ENCODE results near the gene NUP42. TPM values are rescaled to one million over a fixed set of nuclear protein-coding genes. Genes with fewer than 3 reads are reported as not detected.

NUP42 gene
- total and polyA plus RNA-seq, 2 of the 13 experiments (the other 11 are each of a cell fraction or from before 2014, with no cell fraction given), result 32.0 to 51.5 TPM

DNA sequence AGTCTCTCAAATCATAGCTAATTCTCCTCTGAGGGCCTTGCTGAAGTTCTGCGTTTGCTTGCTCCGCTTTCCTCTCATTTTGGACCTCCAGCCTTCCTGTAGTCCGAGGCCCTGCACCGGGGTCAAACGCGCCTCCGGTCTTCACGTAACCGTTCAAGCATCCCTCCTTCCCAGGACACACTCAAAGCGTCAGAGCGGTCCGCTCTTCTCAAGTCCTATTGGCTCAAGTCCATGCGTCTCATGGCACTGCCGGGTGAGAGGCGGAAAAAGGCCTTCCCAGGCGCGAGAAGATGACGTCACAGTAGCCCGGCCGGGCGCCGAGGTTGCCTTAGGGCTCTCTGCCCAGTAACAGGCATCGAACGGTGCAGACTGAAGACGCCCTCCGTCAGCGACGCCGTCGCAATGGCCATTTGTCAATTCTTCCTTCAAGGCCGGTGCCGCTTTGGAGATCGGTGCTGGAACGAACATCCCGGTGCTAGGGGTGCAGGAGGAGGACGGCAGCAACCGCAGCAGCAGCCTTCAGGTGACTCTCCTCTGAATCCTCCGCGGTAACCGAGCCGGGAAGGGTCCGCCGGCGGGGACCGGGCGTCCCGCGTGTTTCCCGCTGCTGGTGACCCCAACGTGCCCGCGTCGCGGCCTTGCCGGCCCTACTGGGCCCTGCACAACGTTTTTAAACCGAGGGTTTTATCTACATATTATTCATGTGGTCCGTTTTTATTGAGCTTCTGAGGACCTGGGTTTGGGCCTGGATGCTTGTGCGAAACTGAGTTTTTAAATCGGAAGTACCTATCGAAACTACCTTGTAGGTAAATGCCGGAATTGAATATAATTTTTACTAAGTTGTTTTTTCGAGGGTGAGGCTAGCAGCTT lies at the start of gene NUP42 (continued):
- TF ChIP-seq BCL3 (CRISPR knock-in tag; IDR thresholded peaks at IDR 0.05) (peak; percentile 84; the same call in 1 of the 2 replicates), LCORL (IDR thresholded peaks at IDR 0.05) (no peak), LCORL (CRISPR knock-in tag; IDR thresholded peaks at IDR 0.05) (no peak), MEIS1 (CRISPR knock-in tag; IDR thresholded peaks at IDR 0.05; ENCODE audit: borderline replicate concordance) (peak; percentile 80), JUN (CRISPR knock-in tag; IDR thresholded peaks at IDR 0.05) (peak; percentile 40; the same call in 1 of the 2 replicates), YEATS4 (CRISPR knock-in tag; IDR thresholded peaks at IDR 0.05; ENCODE audit: borderline replicate concordance) (peak; percentile 84; the same call in 1 of the 2 replicates), ZFP41 (CRISPR knock-in tag; IDR thresholded peaks at IDR 0.05; ENCODE audit: borderline replicate concordance) (0 out of 2 replicates have a peak, but pooled peaks have one; percentile 46), NR2F2 (IDR thresholded peaks at IDR 0.05; ENCODE audit: borderline replicate concordance, low read depth) (no peak), ZNF343 (CRISPR knock-in tag; IDR thresholded peaks at IDR 0.05) (peak; percentile 91; the same call in 1 of the 2 replicates), RORA (CRISPR knock-in tag; IDR thresholded peaks at IDR 0.05) (no peak), THAP7 (CRISPR knock-in tag; IDR thresholded peaks at IDR 0.05) (0 out of 2 replicates have a peak, but pooled peaks have one; percentile 23), POLR2AphosphoS5 (IDR thresholded peaks at IDR 0.05; ENCODE audit: low read depth, low read length) (peak; percentile 85)
- TF ChIP-seq, protein P1, sequence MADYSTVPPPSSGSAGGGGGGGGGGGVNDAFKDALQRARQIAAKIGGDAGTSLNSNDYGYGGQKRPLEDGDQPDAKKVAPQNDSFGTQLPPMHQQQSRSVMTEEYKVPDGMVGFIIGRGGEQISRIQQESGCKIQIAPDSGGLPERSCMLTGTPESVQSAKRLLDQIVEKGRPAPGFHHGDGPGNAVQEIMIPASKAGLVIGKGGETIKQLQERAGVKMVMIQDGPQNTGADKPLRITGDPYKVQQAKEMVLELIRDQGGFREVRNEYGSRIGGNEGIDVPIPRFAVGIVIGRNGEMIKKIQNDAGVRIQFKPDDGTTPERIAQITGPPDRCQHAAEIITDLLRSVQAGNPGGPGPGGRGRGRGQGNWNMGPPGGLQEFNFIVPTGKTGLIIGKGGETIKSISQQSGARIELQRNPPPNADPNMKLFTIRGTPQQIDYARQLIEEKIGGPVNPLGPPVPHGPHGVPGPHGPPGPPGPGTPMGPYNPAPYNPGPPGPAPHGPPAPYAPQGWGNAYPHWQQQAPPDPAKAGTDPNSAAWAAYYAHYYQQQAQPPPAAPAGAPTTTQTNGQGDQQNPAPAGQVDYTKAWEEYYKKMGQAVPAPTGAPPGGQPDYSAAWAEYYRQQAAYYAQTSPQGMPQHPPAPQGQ (CRISPR knock-in tag; IDR thresholded peaks at IDR 0.05; ENCODE audit: borderline replicate concordance), result no peak
- TF ChIP-seq, protein P2, sequence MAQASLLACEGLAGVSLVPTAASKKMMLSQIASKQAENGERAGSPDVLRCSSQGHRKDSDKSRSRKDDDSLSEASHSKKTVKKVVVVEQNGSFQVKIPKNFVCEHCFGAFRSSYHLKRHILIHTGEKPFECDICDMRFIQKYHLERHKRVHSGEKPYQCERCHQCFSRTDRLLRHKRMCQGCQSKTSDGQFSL (CRISPR knock-in tag; IDR thresholded peaks at IDR 0.05), result no peak; the same call in 1 of the 2 replicates
- TF ChIP-seq, protein P3, sequence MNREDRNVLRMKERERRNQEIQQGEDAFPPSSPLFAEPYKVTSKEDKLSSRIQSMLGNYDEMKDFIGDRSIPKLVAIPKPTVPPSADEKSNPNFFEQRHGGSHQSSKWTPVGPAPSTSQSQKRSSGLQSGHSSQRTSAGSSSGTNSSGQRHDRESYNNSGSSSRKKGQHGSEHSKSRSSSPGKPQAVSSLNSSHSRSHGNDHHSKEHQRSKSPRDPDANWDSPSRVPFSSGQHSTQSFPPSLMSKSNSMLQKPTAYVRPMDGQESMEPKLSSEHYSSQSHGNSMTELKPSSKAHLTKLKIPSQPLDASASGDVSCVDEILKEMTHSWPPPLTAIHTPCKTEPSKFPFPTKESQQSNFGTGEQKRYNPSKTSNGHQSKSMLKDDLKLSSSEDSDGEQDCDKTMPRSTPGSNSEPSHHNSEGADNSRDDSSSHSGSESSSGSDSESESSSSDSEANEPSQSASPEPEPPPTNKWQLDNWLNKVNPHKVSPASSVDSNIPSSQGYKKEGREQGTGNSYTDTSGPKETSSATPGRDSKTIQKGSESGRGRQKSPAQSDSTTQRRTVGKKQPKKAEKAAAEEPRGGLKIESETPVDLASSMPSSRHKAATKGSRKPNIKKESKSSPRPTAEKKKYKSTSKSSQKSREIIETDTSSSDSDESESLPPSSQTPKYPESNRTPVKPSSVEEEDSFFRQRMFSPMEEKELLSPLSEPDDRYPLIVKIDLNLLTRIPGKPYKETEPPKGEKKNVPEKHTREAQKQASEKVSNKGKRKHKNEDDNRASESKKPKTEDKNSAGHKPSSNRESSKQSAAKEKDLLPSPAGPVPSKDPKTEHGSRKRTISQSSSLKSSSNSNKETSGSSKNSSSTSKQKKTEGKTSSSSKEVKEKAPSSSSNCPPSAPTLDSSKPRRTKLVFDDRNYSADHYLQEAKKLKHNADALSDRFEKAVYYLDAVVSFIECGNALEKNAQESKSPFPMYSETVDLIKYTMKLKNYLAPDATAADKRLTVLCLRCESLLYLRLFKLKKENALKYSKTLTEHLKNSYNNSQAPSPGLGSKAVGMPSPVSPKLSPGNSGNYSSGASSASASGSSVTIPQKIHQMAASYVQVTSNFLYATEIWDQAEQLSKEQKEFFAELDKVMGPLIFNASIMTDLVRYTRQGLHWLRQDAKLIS (CRISPR knock-in tag; IDR thresholded peaks at IDR 0.05), result peak; percentile 47; the same call in 1 of the 2 replicates
- TF ChIP-seq, protein P4, sequence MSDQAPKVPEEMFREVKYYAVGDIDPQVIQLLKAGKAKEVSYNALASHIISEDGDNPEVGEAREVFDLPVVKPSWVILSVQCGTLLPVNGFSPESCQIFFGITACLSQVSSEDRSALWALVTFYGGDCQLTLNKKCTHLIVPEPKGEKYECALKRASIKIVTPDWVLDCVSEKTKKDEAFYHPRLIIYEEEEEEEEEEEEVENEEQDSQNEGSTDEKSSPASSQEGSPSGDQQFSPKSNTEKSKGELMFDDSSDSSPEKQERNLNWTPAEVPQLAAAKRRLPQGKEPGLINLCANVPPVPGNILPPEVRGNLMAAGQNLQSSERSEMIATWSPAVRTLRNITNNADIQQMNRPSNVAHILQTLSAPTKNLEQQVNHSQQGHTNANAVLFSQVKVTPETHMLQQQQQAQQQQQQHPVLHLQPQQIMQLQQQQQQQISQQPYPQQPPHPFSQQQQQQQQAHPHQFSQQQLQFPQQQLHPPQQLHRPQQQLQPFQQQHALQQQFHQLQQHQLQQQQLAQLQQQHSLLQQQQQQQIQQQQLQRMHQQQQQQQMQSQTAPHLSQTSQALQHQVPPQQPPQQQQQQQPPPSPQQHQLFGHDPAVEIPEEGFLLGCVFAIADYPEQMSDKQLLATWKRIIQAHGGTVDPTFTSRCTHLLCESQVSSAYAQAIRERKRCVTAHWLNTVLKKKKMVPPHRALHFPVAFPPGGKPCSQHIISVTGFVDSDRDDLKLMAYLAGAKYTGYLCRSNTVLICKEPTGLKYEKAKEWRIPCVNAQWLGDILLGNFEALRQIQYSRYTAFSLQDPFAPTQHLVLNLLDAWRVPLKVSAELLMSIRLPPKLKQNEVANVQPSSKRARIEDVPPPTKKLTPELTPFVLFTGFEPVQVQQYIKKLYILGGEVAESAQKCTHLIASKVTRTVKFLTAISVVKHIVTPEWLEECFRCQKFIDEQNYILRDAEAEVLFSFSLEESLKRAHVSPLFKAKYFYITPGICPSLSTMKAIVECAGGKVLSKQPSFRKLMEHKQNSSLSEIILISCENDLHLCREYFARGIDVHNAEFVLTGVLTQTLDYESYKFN (CRISPR knock-in tag; conservative IDR thresholded peaks at IDR 0.05), result peak; percentile 53

Measured in HepG2 (cell line).